Endothelial cell of umbilical vein (primary cell): ENCODE measurements around the gene EPHA10. TPM values are rescaled to one million over a fixed set of nuclear protein-coding genes. Genes with fewer than 3 reads are reported as not detected.
"Not testable (repeated sequence)": the region's sequence is repeated elsewhere in the genome, so short reads cannot be mapped to it uniquely, and the experiment has no call there.

Experiments
- BruUV-seq: library from RNA; stranded (reverse); fragments of 400-500 nt; replicated peaks from 2 replicates; lab custom pipeline; 2021; lab: Mats Ljungman, UMichigan
- CTCF ChIA-PET: fragments of 300-600, 350-600 bp; sonication (Branson Sonifier 250); formaldehyde crosslinking; loops from one replicate; lab custom pipeline; 2021; ENCODE audit warnings: antibody characterized with exemption, inconsistent platforms; lab: Charles Lee
- POLR2A ChIA-PET: fragments of 300-600, 350-600 bp; sonication (Branson Sonifier 250); formaldehyde crosslinking; loops from one replicate; lab custom pipeline; 2021; ENCODE audit warnings: antibody characterized with exemption, inconsistent platforms; lab: Charles Lee
- DNase-seq: peaks from one replicate; pipeline ENCODE4 v3.0.0-alpha.2; 2011; ENCODE audit warnings: low read depth, low spot score
- FAIRE-seq: peaks from 2 replicates; lab custom pipeline; 2011; peaks lifted over from hg19 to GRCh38; lab: Jason Lieb, UNC
- H2AFZ ChIP-seq: 2 replicates; pipeline ENCODE4 v1.6.0; 2012; ENCODE audit warnings: low read depth, low read length, control low read depth, inconsistent platforms
- H3K27ac ChIP-seq: 2 replicates; pipeline ENCODE4 v1.5.1; 2011; ENCODE audit warnings: low read depth, mild to moderate bottlenecking, control low read depth, low read length, moderate library complexity; ENCODE audit not compliant: insufficient read depth
- H3K27me3 ChIP-seq, 2 experiments: 2 replicates each; pipeline versions ENCODE4 v1.6.0 to v1.6.1; 2011; ENCODE audit warnings: low read length in 2 of 2, mixed read lengths in 1 of 2; ENCODE audit not compliant: control insufficient read depth in 2 of 2, insufficient read depth in 2 of 2
- H3K36me3 ChIP-seq, 2 experiments: 2 replicates in 1 of 2; 3 replicates in 1 of 2; pipeline ENCODE4 v1.5.1; 2011; ENCODE audit warnings: low read length in 2 of 2, mild to moderate bottlenecking in 1 of 2, moderate library complexity in 1 of 2; ENCODE audit not compliant: control insufficient read depth in 2 of 2, insufficient read depth in 2 of 2; ENCODE audit errors: extremely low read depth in 1 of 2
- H3K4me1 ChIP-seq: 3 replicates; pipeline ENCODE4 v1.5.1; 2011; ENCODE audit warnings: mild to moderate bottlenecking, low read length; ENCODE audit not compliant: control insufficient read depth, insufficient read depth; ENCODE audit errors: extremely low read depth
- H3K4me2 ChIP-seq: 2 replicates; pipeline ENCODE4 v1.6.1; 2011; ENCODE audit warnings: low read length, control low read depth, mixed read lengths; ENCODE audit not compliant: insufficient read depth
- H3K4me3 ChIP-seq, 3 experiments: fragments of 200-600 bp in 1 of 3; sonication (generic), shearing (Covaris generic) in 1 of 3; replicated peaks in 1 of 3; 2 replicates each; pipeline ENCODE4 v1.5.1; 2011 to 2016; ENCODE audit warnings: control low read depth in 3 of 3, low read length in 3 of 3, mild to moderate bottlenecking in 2 of 3, inconsistent platforms in 1 of 3, low read depth in 1 of 3, moderate library complexity in 1 of 3; ENCODE audit not compliant: insufficient read depth in 1 of 3
- H3K79me2 ChIP-seq: 2 replicates; pipeline ENCODE4 v1.6.0; 2012; ENCODE audit warnings: low read length, inconsistent platforms; ENCODE audit not compliant: control insufficient read depth, insufficient read depth
- H3K9ac ChIP-seq: replicated peaks from 2 replicates; pipeline ENCODE3; 2011; ENCODE audit warnings: low read length, control low read depth; ENCODE audit not compliant: insufficient read depth; ENCODE audit errors: extremely low read depth
- H3K9me1 ChIP-seq: replicated peaks from 3 replicates; pipeline ENCODE4 v1.6.0; 2011; ENCODE audit warnings: mild to moderate bottlenecking, low read length; ENCODE audit not compliant: control insufficient read depth, insufficient read depth; ENCODE audit errors: extremely low read depth
- H3K9me3 ChIP-seq: replicated peaks from 2 replicates; pipeline ENCODE4 v1.5.1; 2012; ENCODE audit warnings: low read length, inconsistent platforms; ENCODE audit not compliant: control insufficient read depth, insufficient read depth
- H4K20me1 ChIP-seq: replicated peaks from 2 replicates; pipeline ENCODE3; 2011; ENCODE audit warnings: mild to moderate bottlenecking, low read length; ENCODE audit not compliant: control insufficient read depth, insufficient read depth; ENCODE audit errors: extremely low read depth
- EZH2 ChIP-seq: IDR thresholded peaks from 2 replicates; pipeline ENCODE4 v1.6.1; 2012; ENCODE audit warnings: borderline replicate concordance, low read depth, mild to moderate bottlenecking, moderate library complexity, low read length, inconsistent platforms; ENCODE audit not compliant: severe bottlenecking
- FOS ChIP-seq: IDR thresholded peaks from 2 replicates; pipeline ENCODE4 v1.6.1; 2011; ENCODE audit warnings: mild to moderate bottlenecking, low read length, moderate library complexity, borderline replicate concordance; ENCODE audit not compliant: insufficient read depth
- GATA2 ChIP-seq: IDR thresholded peaks from 2 replicates; pipeline ENCODE4 v1.7.0; 2011; ENCODE audit warnings: low read depth, mild to moderate bottlenecking, moderate library complexity, mixed read lengths, low read length; ENCODE audit not compliant: insufficient read length, insufficient read depth
- JUN ChIP-seq: IDR thresholded peaks from 2 replicates; pipeline ENCODE4 v1.6.1; 2011; ENCODE audit warnings: borderline replicate concordance, low read depth; ENCODE audit not compliant: insufficient read length, insufficient read depth
- MYC ChIP-seq: IDR thresholded peaks from one replicate; pipeline ENCODE4 v1.6.1; 2011; ENCODE audit warnings: mild to moderate bottlenecking, low read depth, low read length
- POLR2A ChIP-seq: IDR thresholded peaks from 2 replicates; pipeline ENCODE4 v1.6.1; 2012; ENCODE audit warnings: low read depth, mild to moderate bottlenecking, control low read depth, low read length
- POLR2AphosphoS5 ChIP-seq: IDR thresholded peaks from 2 replicates; pipeline ENCODE4 v1.6.1; 2012; ENCODE audit warnings: low read depth, mild to moderate bottlenecking, control low read depth, low read length, moderate library complexity; ENCODE audit not compliant: insufficient read depth
- dilution Hi-C: fragments of 300-500 bp; cut with MboI; formaldehyde crosslinking; loops from one replicate; pipeline ENCODE4 v1.15.0; 2019; ENCODE audit warnings: low sequenced_read_pairs; ENCODE audit not compliant: extremely low pct_ligation_motif_present
- intact Hi-C: fragments of 100-400 bp; cut with micrococcal nuclease; formaldehyde crosslinking; loops from one replicate; pipeline ENCODE4 v1.10.0; 2022
- polyA plus RNA-seq, 4 experiments: library from polyadenylated mRNA; depleted of rRNA in 3 of 4; stranded (reverse) in 3 of 4; unstranded in 1 of 4; fragments of >200 nt; gene quantifications; 2 replicates each; pipeline versions ENCODE4 v1.2.1 to v1.2.3, GENCODE V29; 2011 to 2012; ENCODE audit warnings: missing spikeins in 1 of 4
- total RNA-seq: library from RNA; stranded (reverse); gene quantifications from 2 replicates; pipeline ENCODE4 v1.2.3, GENCODE V29; 2021
- TF ChIP-seq, protein P1 (sequence below), 2 donors: IDR thresholded peaks; 1 replicate in 1 of 2; 2 replicates in 1 of 2; pipeline ENCODE4 v1.5.1; 2011; ENCODE audit warnings: low read length in 2 of 2, mild to moderate bottlenecking in 2 of 2, moderate library complexity in 2 of 2, control low read depth in 1 of 2, inconsistent platforms in 1 of 2, low read depth in 1 of 2; ENCODE audit not compliant: insufficient read depth in 1 of 2; ENCODE audit errors: extremely low read depth in 1 of 2
- TF ChIP-seq, protein P2 (sequence below): IDR thresholded peaks from 2 replicates; pipeline ENCODE4 v1.6.1; 2011; ENCODE audit not compliant: insufficient read depth, insufficient read length

Gene EPHA10
- total and polyA plus RNA-seq, 2 donors (not counting 3 experiments of a cell fraction or from before 2014, with no cell fraction given), result not detected

DNA sequence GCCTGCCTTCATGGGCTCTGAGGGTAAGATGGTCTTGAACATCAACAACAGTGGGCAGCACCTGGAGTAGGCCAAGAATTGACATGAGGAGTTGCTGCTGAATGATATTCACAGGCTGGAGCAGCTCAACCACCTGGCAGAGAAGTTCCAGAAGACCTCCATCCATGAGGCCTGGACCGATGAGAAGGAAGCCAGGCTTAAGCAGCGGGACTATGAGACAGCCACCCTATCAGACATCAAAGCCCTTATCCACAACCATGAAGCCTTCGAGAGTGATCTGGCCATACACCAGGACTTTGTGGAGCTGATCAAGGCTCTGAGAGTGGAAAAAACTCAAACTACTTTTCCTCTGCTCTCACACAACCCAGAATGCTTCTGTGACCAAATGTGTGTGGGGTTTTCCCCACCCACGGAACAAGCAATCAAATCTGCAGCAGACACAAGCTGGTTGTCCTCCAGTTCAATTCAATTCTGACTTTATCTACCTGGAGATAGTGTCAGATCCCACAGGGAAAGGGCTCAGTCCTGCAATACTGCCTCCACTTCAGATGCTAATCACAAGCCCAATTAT, 12.1 kb upstream of the EPHA10 start:
- Histone ChIP-seq H3K27ac (no peak overlapping the region), H3K9ac (no peak overlapping the region), H4K20me1 (no peaks in the 10 kb centered on the region), H3K36me3 (no peaks in the 10 kb centered on the region), H2AFZ (no peak overlapping the region), H3K4me3 (no peak overlapping the region), H3K4me2 (no peak overlapping the region), H3K4me1 (no peaks in the 10 kb centered on the region), H3K27me3 (no peaks in the 10 kb centered on the region), H3K9me3 (no peaks in the 10 kb centered on the region), H3K9me1 (no peaks in the 10 kb centered on the region), H3K79me2 (no peaks in the 10 kb centered on the region)
- no peak for TF ChIP-seq JUN
- TF ChIP-seq, protein P1, sequence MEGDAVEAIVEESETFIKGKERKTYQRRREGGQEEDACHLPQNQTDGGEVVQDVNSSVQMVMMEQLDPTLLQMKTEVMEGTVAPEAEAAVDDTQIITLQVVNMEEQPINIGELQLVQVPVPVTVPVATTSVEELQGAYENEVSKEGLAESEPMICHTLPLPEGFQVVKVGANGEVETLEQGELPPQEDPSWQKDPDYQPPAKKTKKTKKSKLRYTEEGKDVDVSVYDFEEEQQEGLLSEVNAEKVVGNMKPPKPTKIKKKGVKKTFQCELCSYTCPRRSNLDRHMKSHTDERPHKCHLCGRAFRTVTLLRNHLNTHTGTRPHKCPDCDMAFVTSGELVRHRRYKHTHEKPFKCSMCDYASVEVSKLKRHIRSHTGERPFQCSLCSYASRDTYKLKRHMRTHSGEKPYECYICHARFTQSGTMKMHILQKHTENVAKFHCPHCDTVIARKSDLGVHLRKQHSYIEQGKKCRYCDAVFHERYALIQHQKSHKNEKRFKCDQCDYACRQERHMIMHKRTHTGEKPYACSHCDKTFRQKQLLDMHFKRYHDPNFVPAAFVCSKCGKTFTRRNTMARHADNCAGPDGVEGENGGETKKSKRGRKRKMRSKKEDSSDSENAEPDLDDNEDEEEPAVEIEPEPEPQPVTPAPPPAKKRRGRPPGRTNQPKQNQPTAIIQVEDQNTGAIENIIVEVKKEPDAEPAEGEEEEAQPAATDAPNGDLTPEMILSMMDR (IDR thresholded peaks at IDR 0.05; ENCODE audit: extremely low read depth in 1 of 2, insufficient read depth in 1 of 2, low read depth in 1 of 2, low read length in 2 of 2), result no peak
- TF ChIP-seq MYC, result no peak
- no peak for TF ChIP-seq EZH2
- no peak for TF ChIP-seq POLR2AphosphoS5
- no peak for TF ChIP-seq POLR2A
- TF ChIP-seq GATA2, result no peak
- TF ChIP-seq FOS, result no peak
- TF ChIP-seq, protein P2, sequence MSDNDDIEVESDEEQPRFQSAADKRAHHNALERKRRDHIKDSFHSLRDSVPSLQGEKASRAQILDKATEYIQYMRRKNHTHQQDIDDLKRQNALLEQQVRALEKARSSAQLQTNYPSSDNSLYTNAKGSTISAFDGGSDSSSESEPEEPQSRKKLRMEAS, result no peak
- POLR2A ChIA-PET, result no interaction called here
- DNase-seq (no peak), FAIRE-seq (no peak)
- CTCF ChIA-PET, result no interaction called here
- dilution Hi-C loops, result no loop called here
- intact Hi-C loops, result no loop called here
- no TSS peak for BruUV-seq

DNA sequence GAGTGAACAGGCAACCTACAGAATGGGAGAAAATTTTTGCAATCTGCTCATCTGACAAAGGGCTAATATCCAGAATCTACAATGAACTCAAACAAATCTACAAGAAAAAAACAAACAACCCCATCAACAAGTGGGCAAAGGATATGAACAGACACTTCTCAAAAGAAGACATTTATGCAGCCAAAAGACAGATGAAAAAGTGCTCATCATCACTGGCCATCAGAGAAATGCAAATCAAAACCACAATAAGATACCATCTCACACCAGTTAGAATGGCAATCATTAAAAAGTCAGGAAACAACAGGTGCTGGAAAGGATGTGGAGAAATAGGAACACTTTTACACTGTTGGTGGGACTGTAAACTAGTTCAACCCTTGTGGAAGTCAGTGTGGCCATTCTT, 6.5 kb upstream of the EPHA10 start:
- FAIRE-seq, H3K4me1 ChIP-seq, H2AFZ ChIP-seq, dilution Hi-C loops, H3K9me3 ChIP-seq, H3K4me3 ChIP-seq, H3K9me1 ChIP-seq, H3K9ac ChIP-seq, H3K36me3 ChIP-seq, intact Hi-C loops, H4K20me1 ChIP-seq, H3K4me2 ChIP-seq, BruUV-seq, H3K27ac ChIP-seq, H3K79me2 ChIP-seq, CTCF ChIA-PET, DNase-seq, POLR2A ChIA-PET: not testable (repeated sequence)
- peaks cover 5 to 23% of the 10 kb centered on the region in 2 experiments for H3K27me3 ChIP-seq
